Measurements from ENCODE around the gene FCMR. TPM values are rescaled to one million over a fixed set of nuclear protein-coding genes. Genes with fewer than 3 reads are reported as not detected.

Gene FCMR
- total and polyA plus RNA-seq, 9 of the 15 experiments (the other 6 are each of a cell fraction or from before 2014, with no cell fraction given), result 0.11 to 0.82 (median 0.20) TPM; not detected in 5

- Histone ChIP-seq H2AFZ (ENCODE audit: low read depth, low read length) (no peak overlapping the region), H3K36me3 (ENCODE audit: control insufficient read depth, insufficient read depth, low read length) (no peaks in the 10 kb centered on the region), H4K20me1 (replicated peaks; ENCODE audit: control insufficient read depth, insufficient read depth, low read length) (no peaks in the 10 kb centered on the region), H3K27ac (ENCODE audit: extremely low read depth, low read depth, low read length) (no peak overlapping the region), H3K4me1 (replicated peaks in 1 of 2; ENCODE audit: control insufficient read depth in 2 of 2, insufficient read depth in 2 of 2, low read length in 2 of 2) (peaks cover 6 to 22% of the 10 kb centered on the region in 2 experiments; a peak in 4 of 5 replicates), H3K4me3 (no peak overlapping the region), H3K9me1 (ENCODE audit: control insufficient read depth, insufficient read depth, low read length) (no peaks in the 10 kb centered on the region), H3K9me3 (replicated peaks; ENCODE audit: control insufficient read depth, insufficient read depth, low read depth, low read length) (no peaks in the 10 kb centered on the region), H3K9ac (ENCODE audit: insufficient read depth in 1 of 2, low read depth in 2 of 2, low read length in 2 of 2) (no peak overlapping the region), H3K27me3 (ENCODE audit: control insufficient read depth in 2 of 2, insufficient read depth in 2 of 2, low read length in 2 of 2) (no peaks in the 10 kb centered on the region), H3K4me2 (ENCODE audit: insufficient read depth, low read length) (no peak overlapping the region), H3K79me2 (ENCODE audit: control insufficient read depth, insufficient read depth, low read length) (no peaks in the 10 kb centered on the region)
- ATAC-seq (no peak), FAIRE-seq (no peak), DNase-seq (ENCODE audit: extremely low read depth in 1 of 4, low spot score in 3 of 4) (peak in 1 of 4 experiments; percentile 27)
- CTCF ChIA-PET (ENCODE audit: low intra/inter-chr PET ratio), result no interaction called here
- WGBS (ENCODE audit: insufficient coverage, low coverage, missing lambda C conversion rate), result 24% methylated on average over 3 of the region's 3 CpGs
- intact Hi-C loops (cut with micrococcal nuclease), result no loop called here
- in situ Hi-C loops (cut with MboI), result no loop called here
- BruUV-seq (replicated peaks), result no TSS peak
- POLR2A ChIA-PET, result interaction anchor here (1.0 to 2.9 kb wide), 4 partner anchors 10 to 21 kb away, joined by 3 to 14 read pairs (median 7); no protein-coding TSS in a partner anchor
- TF ChIP-seq ATF7 (IDR thresholded peaks at IDR 0.05), result no peak
- no peak for TF ChIP-seq MCM3 (IDR thresholded peaks at IDR 0.05)
- no peak for TF ChIP-seq RAD51 (IDR thresholded peaks at IDR 0.05; ENCODE audit: borderline replicate concordance, low read depth)
- no peak for TF ChIP-seq ZNF324 (CRISPR knock-in tag; IDR thresholded peaks at IDR 0.05)
- TF ChIP-seq DIDO1 (tag; IDR thresholded peaks at IDR 0.05; ENCODE audit: low read depth), result no peak
- TF ChIP-seq AFF4 (CRISPR knock-in tag; IDR thresholded peaks at IDR 0.05), result no peak
- TF ChIP-seq POLR2B (IDR thresholded peaks at IDR 0.05; ENCODE audit: low read depth, partially characterized antibody), result no peak
- no peak for TF ChIP-seq KDM5B (IDR thresholded peaks at IDR 0.05; ENCODE audit: insufficient replicate concordance, low read depth, low read length)
- TF ChIP-seq CC2D1A (IDR thresholded peaks at IDR 0.05), result no peak
- TF ChIP-seq ZNF586 (CRISPR knock-in tag; conservative IDR thresholded peaks at IDR 0.05), result no peak
- no peak for TF ChIP-seq SMAD3 (CRISPR knock-in tag; conservative IDR thresholded peaks at IDR 0.05)
- peak in 1 of 2 experiments; percentile 77; a peak in 3 of 4 replicates for TF ChIP-seq RCOR1 (IDR thresholded peaks at IDR 0.05; ENCODE audit: borderline replicate concordance in 1 of 2, low read depth in 2 of 2, low read length in 2 of 2)
- no peak for TF ChIP-seq STAT6 (CRISPR knock-in tag; IDR thresholded peaks at IDR 0.05)
- TF ChIP-seq HBP1 (CRISPR knock-in tag; IDR thresholded peaks at IDR 0.05), result no peak
- peak in 1 of 2 experiments; percentile 36; a peak in 1 of 3 replicates for TF ChIP-seq CBX3 (IDR thresholded peaks at IDR 0.05; ENCODE audit: borderline replicate concordance in 1 of 2, low read length in 2 of 2)
These were observed 31.4 kb upstream of the FCMR start for GRCh38 chr1:206953126-206953525.

Measured in K562 (cell line).